Sigmoid colon (tissue), 4 donors: ENCODE data around the gene TAOK2.

Experiments used
- EP300 ChIP-seq, 4 donors: sonication (generic); formaldehyde crosslinking; IDR thresholded peaks; one replicate each; pipeline ENCODE4 v1.6.1; 2017; ENCODE audit warnings: antibody characterized with exemption in 4 of 4
- POLR2A ChIP-seq, 2 donors: fragments of 450-650 bp; IDR thresholded peaks; one replicate each; pipeline ENCODE4 v1.6.1; 2016; ENCODE audit warnings: antibody characterized with exemption in 2 of 2, mild to moderate bottlenecking in 2 of 2, moderate library complexity in 2 of 2

- TF ChIP-seq POLR2A (IDR thresholded peaks at IDR 0.05) (no peak), EP300 (IDR thresholded peaks at IDR 0.05) (no peak)
Observed at GRCh38 chr16:29961127-29961478, 12.6 kb upstream of the TAOK2 start.
